Measurements from ENCODE around the gene EPN2. TPM values are rescaled to one million over a fixed set of nuclear protein-coding genes. Genes with fewer than 3 reads are reported as not detected.

The EPN2 gene
- total RNA-seq, 1 experiment from 2014 or later: 113 TPM

- Histone ChIP-seq H3K27me3 (ENCODE audit: insufficient read depth, low read depth) (no peaks in the 10 kb centered on the region), H3K4me2 (peak overlapping the region; percentile 65), H4K20me1 (ENCODE audit: insufficient read depth) (peaks cover 18% of the 10 kb centered on the region), H3K36me3 (ENCODE audit: low read depth) (no peaks in the 10 kb centered on the region), H3K9me2 (ENCODE audit: insufficient read depth) (no peaks in the 10 kb centered on the region), H3K4me1 (replicated peaks; ENCODE audit: insufficient read depth) (peaks cover 54% of the 10 kb centered on the region), H3K27ac (peak overlapping the region; percentile 73), H3F3A (ENCODE audit: insufficient read depth, low read depth) (peaks cover 46% of the 10 kb centered on the region), H3K9me3 (ENCODE audit: insufficient read depth, low read depth) (no peaks in the 10 kb centered on the region), H3K79me2 (ENCODE audit: low read depth) (peaks cover 96% of the 10 kb centered on the region), H3K4me3 (peak overlapping the region; percentile 2; the same call in 1 of the 2 replicates), H2AFZ (no peak overlapping the region)
- intact Hi-C loops (cut with micrococcal nuclease; ENCODE audit: unreplicated experiment): no loop called here
- no TSS peak for BruUV-seq (replicated peaks)
- TF ChIP-seq CTCF (conservative IDR thresholded peaks at IDR 0.05): no peak; the same call in 1 of the 2 replicates
- POLR2A ChIA-PET (ENCODE audit: unreplicated experiment): no interaction called here
- DNase-seq: peak; percentile 69 to 91
- CTCF ChIA-PET: no interaction called here
Measured at GRCh38 chr17:19242323-19242722, 5.2 kb downstream of the EPN2 start.

GRCh38 chr17:19242926-19243325 is 5.8 kb downstream of the EPN2 start:
- no peaks in the 10 kb centered on the region for H3K36me3 ChIP-seq (ENCODE audit: low read depth)
- peaks cover 53% of the 10 kb centered on the region for H3F3A ChIP-seq (ENCODE audit: insufficient read depth, low read depth)
- POLR2A ChIA-PET (ENCODE audit: unreplicated experiment): no interaction called here
- H3K4me1 ChIP-seq (replicated peaks; ENCODE audit: insufficient read depth): peaks cover 60% of the 10 kb centered on the region
- DNase-seq: no peak
- peaks cover 23% of the 10 kb centered on the region for H4K20me1 ChIP-seq (ENCODE audit: insufficient read depth)
- no peak overlapping the region for H2AFZ ChIP-seq
- no peaks in the 10 kb centered on the region for H3K27me3 ChIP-seq (ENCODE audit: insufficient read depth, low read depth)
- intact Hi-C loops (cut with micrococcal nuclease; ENCODE audit: unreplicated experiment): no loop called here
- BruUV-seq (replicated peaks): no TSS peak
- peaks cover 96% of the 10 kb centered on the region for H3K79me2 ChIP-seq (ENCODE audit: low read depth)
- no peaks in the 10 kb centered on the region for H3K9me3 ChIP-seq (ENCODE audit: insufficient read depth, low read depth)
- TF ChIP-seq EZH2 (IDR thresholded peaks at IDR 0.05; ENCODE audit: low read depth) (no peak), CTCF (conservative IDR thresholded peaks at IDR 0.05) (no peak)
- no peaks in the 10 kb centered on the region for H3K9me2 ChIP-seq (ENCODE audit: insufficient read depth)
- H3K4me2 ChIP-seq: peak overlapping the region; percentile 65
- peak overlapping the region; percentile 73 for H3K27ac ChIP-seq
- CTCF ChIA-PET: no interaction called here
- H3K4me3 ChIP-seq: no peak overlapping the region

GRCh38 chr17:19243838-19244237 is 6.7 kb downstream of the EPN2 start:
- DNase-seq: no peak
- H3K27me3 ChIP-seq (ENCODE audit: insufficient read depth, low read depth): no peaks in the 10 kb centered on the region
- H3K79me2 ChIP-seq (ENCODE audit: low read depth): peaks cover 87% of the 10 kb centered on the region
- TF ChIP-seq CTCF (conservative IDR thresholded peaks at IDR 0.05) (no peak), EZH2 (IDR thresholded peaks at IDR 0.05; ENCODE audit: low read depth) (no peak)
- peaks cover 62% of the 10 kb centered on the region for H3F3A ChIP-seq (ENCODE audit: insufficient read depth, low read depth)
- H3K27ac ChIP-seq: no peak overlapping the region
- no peaks in the 10 kb centered on the region for H3K9me2 ChIP-seq (ENCODE audit: insufficient read depth)
- no TSS peak for BruUV-seq (replicated peaks)
- ChIA-PET CTCF (no interaction called here), POLR2A (ENCODE audit: unreplicated experiment) (no interaction called here)
- intact Hi-C loops (cut with micrococcal nuclease; ENCODE audit: unreplicated experiment): no loop called here
- H3K4me2 ChIP-seq: no peak overlapping the region
- no peaks in the 10 kb centered on the region for H3K36me3 ChIP-seq (ENCODE audit: low read depth)
- H3K4me3 ChIP-seq: no peak overlapping the region
- no peak overlapping the region for H2AFZ ChIP-seq
- H4K20me1 ChIP-seq (ENCODE audit: insufficient read depth): peaks cover 30% of the 10 kb centered on the region
- peaks cover 64% of the 10 kb centered on the region for H3K4me1 ChIP-seq (replicated peaks; ENCODE audit: insufficient read depth)
- H3K9me3 ChIP-seq (ENCODE audit: insufficient read depth, low read depth): no peaks in the 10 kb centered on the region

All from PC-9 (cell line).